CD4-positive, alpha-beta T cell (primary cell): Measurements from ENCODE around the gene PPP4R2. TPM values are rescaled to one million over a fixed set of nuclear protein-coding genes. Genes with fewer than 3 reads are reported as not detected.

Experiments used
- ATAC-seq: fragments of 200-7000 bp; cut with Tn5 transposase; one replicate; pipeline ENCODE4 v1.10.0; 2022; ENCODE audit warnings: mild to moderate bottlenecking; ENCODE audit not compliant: poor library complexity
- CTCF ChIA-PET: fragments of 350-600 bp; sonication (Branson Sonifier 250); formaldehyde crosslinking; loops from one replicate; lab custom pipeline; 2021; ENCODE audit warnings: antibody characterized with exemption, inconsistent platforms; lab: Charles Lee
- POLR2A ChIA-PET: fragments of 350-600 bp; sonication (Branson Sonifier 250); formaldehyde crosslinking; loops from one replicate; lab custom pipeline; 2021; ENCODE audit warnings: antibody characterized with exemption, inconsistent platforms; lab: Charles Lee
- DNase-seq, 14 experiments: peaks; one replicate each; pipeline ENCODE4 v3.0.0-alpha.2; 2013 to 2020; ENCODE audit warnings: mixed read lengths in 2 of 14
- H3K27ac ChIP-seq, 2 donors: one replicate each; pipeline versions ENCODE4 v1.5.1 to v1.7.0; 2013; ENCODE audit warnings: low read length in 2 of 2, low read depth in 1 of 2, mild to moderate bottlenecking in 1 of 2
- H3K27me3 ChIP-seq, 2 experiments: 1 replicate in 1 of 2; 2 replicates in 1 of 2; pipeline versions ENCODE4 v1.6.1 to v1.7.0; 2013; ENCODE audit warnings: low read length in 2 of 2, control low read depth in 1 of 2, mild to moderate bottlenecking in 1 of 2, moderate library complexity in 1 of 2; ENCODE audit not compliant: insufficient read depth in 2 of 2, control insufficient read depth in 1 of 2
- H3K36me3 ChIP-seq: one replicate; pipeline ENCODE4 v1.6.1; 2013; ENCODE audit warnings: low read length, control low read depth; ENCODE audit not compliant: insufficient read depth
- H3K4me1 ChIP-seq: one replicate; pipeline ENCODE4 v1.6.1; 2013; ENCODE audit warnings: low read length, control low read depth; ENCODE audit not compliant: insufficient read depth
- H3K4me3 ChIP-seq: one replicate; pipeline ENCODE4 v1.5.1; 2013; ENCODE audit warnings: mild to moderate bottlenecking, low read length, moderate library complexity
- H3K9me3 ChIP-seq, 2 experiments: 1 replicate in 1 of 2; 2 replicates in 1 of 2; pipeline versions ENCODE4 v1.6.1 to v1.7.0; 2013; ENCODE audit warnings: low read length in 2 of 2, mild to moderate bottlenecking in 2 of 2, control low read depth in 1 of 2, moderate library complexity in 1 of 2; ENCODE audit not compliant: control insufficient read depth in 1 of 2, insufficient read depth in 1 of 2
- H3K27ac Mint-ChIP-seq: one replicate; pipeline ENCODE4 v1.8.0; 2020; ENCODE audit warnings: mixed read lengths
- H3K27me3 Mint-ChIP-seq: one replicate; pipeline ENCODE4 v1.8.0; 2021; ENCODE audit warnings: mixed read lengths
- H3K36me3 Mint-ChIP-seq: one replicate; pipeline ENCODE4 v1.8.0; 2021; ENCODE audit warnings: low read depth, mixed read lengths
- H3K4me1 Mint-ChIP-seq: one replicate; pipeline ENCODE4 v1.8.0; 2021; ENCODE audit warnings: low read depth, mixed read lengths
- H3K4me3 Mint-ChIP-seq: one replicate; pipeline ENCODE4 v1.8.0; 2020; ENCODE audit warnings: mild to moderate bottlenecking, mixed read lengths
- H3K9me3 Mint-ChIP-seq: one replicate; pipeline ENCODE4 v1.8.0; 2020; ENCODE audit warnings: mixed read lengths
- intact Hi-C, 2 experiments: fragments of 100-400 bp; cut with DNase I in 1 of 2; cut with micrococcal nuclease in 1 of 2; formaldehyde crosslinking; loops; one replicate each; pipeline versions ENCODE4 v1.15.1 to v1.9.0; 2023 to 2025; cut with DNase I, micrococcal nuclease
- total RNA-seq, 174 experiments: library from RNA in 2 of 174; stranded (reverse) in 2 of 174; gene quantifications; one replicate each; pipeline ENCODE4 v1.2.3 and lab custom pipeline; 2021 to 2026
- TF ChIP-seq, protein P1 (sequence below): fragments of 200-600 bp; IDR thresholded peaks from one replicate; pipeline ENCODE4 v1.8.0; 2022; ENCODE audit warnings: antibody characterized with exemption, mild to moderate bottlenecking

The PPP4R2 gene
- total RNA-seq, 2 experiments from 2014 or later = 67.8 to 80.3 TPM

DNA sequence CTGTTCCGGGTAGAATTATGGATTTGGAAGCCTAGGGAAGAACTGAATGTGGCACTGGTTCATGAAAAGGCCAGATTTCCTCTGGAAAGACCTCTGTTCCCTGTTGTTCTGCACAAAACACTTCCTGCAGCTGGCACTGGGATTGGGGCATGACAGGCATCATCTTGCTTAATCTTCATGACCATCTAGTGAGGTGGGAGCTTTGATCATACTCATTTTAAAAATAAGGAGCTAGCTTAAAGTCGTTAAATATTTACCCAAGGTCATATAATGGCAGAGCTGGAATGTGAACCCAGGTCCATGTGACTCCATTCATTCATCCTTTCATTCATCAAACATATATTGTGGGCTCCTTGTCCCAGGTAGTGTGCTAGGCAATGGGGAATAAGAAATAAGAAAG, 105.3 kb downstream of the PPP4R2 start:
- no peaks in the 10 kb centered on the region for H3K27me3 ChIP-seq
- H3K4me1 ChIP-seq = no peaks in the 10 kb centered on the region
- H3K4me3 ChIP-seq = no peak overlapping the region
- H3K4me3 Mint-ChIP-seq = no peak overlapping the region
- no peaks in the 10 kb centered on the region for H3K36me3 ChIP-seq
- intact Hi-C loops = loop anchor here (1.0 to 5.0 kb wide), 2 partner anchors 330 to 400 kb away; no protein-coding TSS in a partner anchor
- TF ChIP-seq, protein P1, sequence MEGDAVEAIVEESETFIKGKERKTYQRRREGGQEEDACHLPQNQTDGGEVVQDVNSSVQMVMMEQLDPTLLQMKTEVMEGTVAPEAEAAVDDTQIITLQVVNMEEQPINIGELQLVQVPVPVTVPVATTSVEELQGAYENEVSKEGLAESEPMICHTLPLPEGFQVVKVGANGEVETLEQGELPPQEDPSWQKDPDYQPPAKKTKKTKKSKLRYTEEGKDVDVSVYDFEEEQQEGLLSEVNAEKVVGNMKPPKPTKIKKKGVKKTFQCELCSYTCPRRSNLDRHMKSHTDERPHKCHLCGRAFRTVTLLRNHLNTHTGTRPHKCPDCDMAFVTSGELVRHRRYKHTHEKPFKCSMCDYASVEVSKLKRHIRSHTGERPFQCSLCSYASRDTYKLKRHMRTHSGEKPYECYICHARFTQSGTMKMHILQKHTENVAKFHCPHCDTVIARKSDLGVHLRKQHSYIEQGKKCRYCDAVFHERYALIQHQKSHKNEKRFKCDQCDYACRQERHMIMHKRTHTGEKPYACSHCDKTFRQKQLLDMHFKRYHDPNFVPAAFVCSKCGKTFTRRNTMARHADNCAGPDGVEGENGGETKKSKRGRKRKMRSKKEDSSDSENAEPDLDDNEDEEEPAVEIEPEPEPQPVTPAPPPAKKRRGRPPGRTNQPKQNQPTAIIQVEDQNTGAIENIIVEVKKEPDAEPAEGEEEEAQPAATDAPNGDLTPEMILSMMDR = no peak
- no peaks in the 10 kb centered on the region for H3K9me3 Mint-ChIP-seq
- H3K9me3 ChIP-seq = peaks cover 0 to 5% of the 10 kb centered on the region in 2 experiments
- no peaks in the 10 kb centered on the region for H3K36me3 Mint-ChIP-seq
- POLR2A ChIA-PET = no interaction called here
- H3K27ac ChIP-seq = no peak overlapping the region
- no peak overlapping the region for H3K27ac Mint-ChIP-seq
- DNase-seq (no peak), ATAC-seq (no peak)
- H3K4me1 Mint-ChIP-seq = no peaks in the 10 kb centered on the region
- CTCF ChIA-PET = interaction anchor here (1.2 kb wide), 1 partner anchor 401 kb away, joined by 3 read pairs; no protein-coding TSS in a partner anchor
- no peaks in the 10 kb centered on the region for H3K27me3 Mint-ChIP-seq

DNA sequence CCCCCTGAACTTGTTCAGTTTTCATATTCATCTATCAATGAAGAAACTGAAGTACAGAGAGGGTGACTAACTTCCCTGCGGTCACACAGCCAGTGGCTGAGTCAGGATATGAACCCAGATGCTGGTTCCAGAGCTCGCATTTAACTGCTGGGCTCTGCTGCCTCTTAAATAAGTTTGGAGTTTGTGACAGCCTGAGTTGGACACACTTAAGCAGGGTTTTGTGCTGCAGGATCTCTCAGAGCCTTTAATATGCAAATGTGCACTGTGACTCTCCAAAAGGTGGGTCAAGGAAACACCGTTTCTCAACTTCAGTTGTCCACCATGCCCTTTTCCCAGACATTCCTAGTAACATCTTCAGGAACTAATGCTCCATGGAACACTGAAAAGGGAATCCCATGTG, 110.6 kb downstream of the PPP4R2 start:
- ATAC-seq (no peak), DNase-seq (no peak)
- no peaks in the 10 kb centered on the region for H3K36me3 ChIP-seq
- H3K4me3 ChIP-seq = no peak overlapping the region
- no peaks in the 10 kb centered on the region for H3K4me1 Mint-ChIP-seq
- peaks cover 15% of the 10 kb centered on the region for H3K27me3 Mint-ChIP-seq
- POLR2A ChIA-PET = no interaction called here
- intact Hi-C loops = no loop called here
- TF ChIP-seq, protein P1 = no peak
- H3K27me3 ChIP-seq = peaks cover 0 to 8% of the 10 kb centered on the region in 2 experiments
- no peaks in the 10 kb centered on the region for H3K9me3 Mint-ChIP-seq
- no peaks in the 10 kb centered on the region for H3K9me3 ChIP-seq
- CTCF ChIA-PET = no interaction called here
- no peaks in the 10 kb centered on the region for H3K36me3 Mint-ChIP-seq
- no peaks in the 10 kb centered on the region for H3K4me1 ChIP-seq
- H3K27ac Mint-ChIP-seq = no peak overlapping the region
- no peak overlapping the region for H3K27ac ChIP-seq
- H3K4me3 Mint-ChIP-seq = no peak overlapping the region

DNA sequence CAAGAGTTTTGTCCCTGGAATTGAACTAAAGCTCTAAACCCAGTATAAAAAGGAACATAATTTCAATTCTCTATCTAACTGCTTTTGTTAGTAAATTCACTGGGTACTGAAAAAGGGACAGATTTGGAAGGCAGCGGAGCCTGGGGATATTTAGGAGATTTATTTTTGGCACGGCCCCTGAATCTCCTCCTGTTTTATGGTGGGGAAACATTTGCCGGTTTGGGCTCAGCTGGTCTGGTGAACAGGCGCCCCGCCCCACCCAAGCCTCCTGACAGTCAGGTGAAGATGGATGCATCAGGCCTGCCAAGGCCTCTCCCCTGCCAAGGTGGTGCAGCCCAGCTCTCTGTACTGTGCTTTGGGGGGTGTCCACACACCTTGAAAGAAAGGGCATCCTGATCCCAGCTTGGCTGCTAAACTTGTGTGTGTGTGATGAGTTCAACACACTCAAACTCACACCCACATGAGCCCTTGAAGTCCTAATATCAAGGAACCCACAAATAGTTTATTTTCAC, 111.1 kb downstream of the PPP4R2 start:
- H3K27ac Mint-ChIP-seq = no peak overlapping the region
- no peak overlapping the region for H3K4me3 Mint-ChIP-seq
- H3K4me1 ChIP-seq = no peaks in the 10 kb centered on the region
- CTCF ChIA-PET = no interaction called here
- DNase-seq (no peak), ATAC-seq (no peak)
- no peak overlapping the region for H3K27ac ChIP-seq
- intact Hi-C loops = no loop called here
- H3K9me3 ChIP-seq = no peaks in the 10 kb centered on the region
- H3K27me3 Mint-ChIP-seq = peaks cover 16% of the 10 kb centered on the region
- H3K4me1 Mint-ChIP-seq = no peaks in the 10 kb centered on the region
- H3K36me3 Mint-ChIP-seq = no peaks in the 10 kb centered on the region
- no peaks in the 10 kb centered on the region for H3K9me3 Mint-ChIP-seq
- H3K36me3 ChIP-seq = no peaks in the 10 kb centered on the region
- H3K27me3 ChIP-seq = peaks cover 0 to 8% of the 10 kb centered on the region in 2 experiments
- TF ChIP-seq, protein P1 = no peak
- POLR2A ChIA-PET = no interaction called here
- no peak overlapping the region for H3K4me3 ChIP-seq
